ENCODE measurements around the gene SAA2. TPM values are rescaled to one million over a fixed set of nuclear protein-coding genes. Genes with fewer than 3 reads are reported as not detected.

SAA2 gene
- total and polyA plus RNA-seq, 2 experiments from 2014 or later = not detected

- no peak overlapping the region for H3K4me3 ChIP-seq
- H3K9ac ChIP-seq = no peak overlapping the region
- no peaks in the 10 kb centered on the region for H3F3A ChIP-seq (ENCODE audit: insufficient read depth)
- no peak overlapping the region for H3K27ac ChIP-seq
- no peak overlapping the region for H2AFZ ChIP-seq
- no peak for DNase-seq
- TF ChIP-seq EZH2 (IDR thresholded peaks at IDR 0.05; ENCODE audit: insufficient read depth, poor library complexity, severe bottlenecking) = no peak
- no peak for TF ChIP-seq EZH2phosphoT487 (IDR thresholded peaks at IDR 0.05; ENCODE audit: insufficient read depth, low read depth)
- H3K4me1 ChIP-seq (ENCODE audit: insufficient read depth) = no peaks in the 10 kb centered on the region
- H3K27me3 ChIP-seq (replicated peaks; ENCODE audit: insufficient read depth) = no peaks in the 10 kb centered on the region
- H3K4me2 ChIP-seq (ENCODE audit: unreplicated experiment) = no peak overlapping the region
- no peaks in the 10 kb centered on the region for H3K9me3 ChIP-seq (ENCODE audit: low read depth)
- H3K9me2 ChIP-seq (ENCODE audit: insufficient read depth) = no peaks in the 10 kb centered on the region
- H3K79me2 ChIP-seq (ENCODE audit: insufficient read depth) = no peaks in the 10 kb centered on the region
- 0% methylated on average over 2 of the region's 2 CpGs for WGBS, 2 experiments (ENCODE audit: low coverage in 1 of 2, low lambda C conversion rate in 2 of 2, missing lambda C conversion rate in 2 of 2)
- no peaks in the 10 kb centered on the region for H3K36me3 ChIP-seq (ENCODE audit: low read depth)
- in situ Hi-C loops (cut with MboI) = no loop called here
- no peaks in the 10 kb centered on the region for H4K20me1 ChIP-seq (ENCODE audit: insufficient read depth)
Observed at GRCh38 chr11:18225913-18226312, 22.6 kb downstream of the SAA2 start.

- Histone ChIP-seq H3K4me1 (ENCODE audit: insufficient read depth) (no peaks in the 10 kb centered on the region), H3K4me3 (no peak overlapping the region), H3K9me3 (ENCODE audit: low read depth) (no peaks in the 10 kb centered on the region), H3F3A (ENCODE audit: insufficient read depth) (no peaks in the 10 kb centered on the region), H3K4me2 (ENCODE audit: unreplicated experiment) (no peak overlapping the region), H2AFZ (no peak overlapping the region), H3K27ac (no peak overlapping the region), H4K20me1 (ENCODE audit: insufficient read depth) (no peaks in the 10 kb centered on the region), H3K9me2 (ENCODE audit: insufficient read depth) (no peaks in the 10 kb centered on the region), H3K36me3 (ENCODE audit: low read depth) (no peaks in the 10 kb centered on the region), H3K27me3 (replicated peaks; ENCODE audit: insufficient read depth) (peaks cover under 1% of the 10 kb centered on the region), H3K9ac (no peak overlapping the region), H3K79me2 (ENCODE audit: insufficient read depth) (no peaks in the 10 kb centered on the region)
- TF ChIP-seq EZH2 (IDR thresholded peaks at IDR 0.05; ENCODE audit: insufficient read depth, poor library complexity, severe bottlenecking) = no peak
- TF ChIP-seq EZH2phosphoT487 (IDR thresholded peaks at IDR 0.05; ENCODE audit: insufficient read depth, low read depth) = no peak
- WGBS, 2 experiments (ENCODE audit: low coverage in 1 of 2, low lambda C conversion rate in 2 of 2, missing lambda C conversion rate in 2 of 2) = 30 to 33% methylated on average over 3 of the region's 3 CpGs
- no peak for DNase-seq
- in situ Hi-C loops (cut with MboI) = no loop called here
Observed at GRCh38 chr11:18223591-18224387, 24.7 kb downstream of the SAA2 start.

- H2AFZ ChIP-seq = no peak overlapping the region
- H3K27ac ChIP-seq = no peak overlapping the region
- no peak overlapping the region for H3K9ac ChIP-seq
- no peak for DNase-seq
- no peaks in the 10 kb centered on the region for H4K20me1 ChIP-seq (ENCODE audit: insufficient read depth)
- WGBS, 2 experiments (ENCODE audit: low coverage in 1 of 2, low lambda C conversion rate in 2 of 2, missing lambda C conversion rate in 2 of 2) = 51 to 53% methylated on average over 3 of the region's 3 CpGs
- no peaks in the 10 kb centered on the region for H3F3A ChIP-seq (ENCODE audit: insufficient read depth)
- no peak overlapping the region for H3K4me2 ChIP-seq (ENCODE audit: unreplicated experiment)
- no peaks in the 10 kb centered on the region for H3K9me2 ChIP-seq (ENCODE audit: insufficient read depth)
- no peaks in the 10 kb centered on the region for H3K9me3 ChIP-seq (ENCODE audit: low read depth)
- no peaks in the 10 kb centered on the region for H3K79me2 ChIP-seq (ENCODE audit: insufficient read depth)
- no peak overlapping the region for H3K4me3 ChIP-seq
- H3K36me3 ChIP-seq (ENCODE audit: low read depth) = no peaks in the 10 kb centered on the region
- in situ Hi-C loops (cut with MboI) = no loop called here
- no peaks in the 10 kb centered on the region for H3K4me1 ChIP-seq (ENCODE audit: insufficient read depth)
- H3K27me3 ChIP-seq (replicated peaks; ENCODE audit: insufficient read depth) = peaks cover 10% of the 10 kb centered on the region
- no peak for TF ChIP-seq EZH2phosphoT487 (IDR thresholded peaks at IDR 0.05; ENCODE audit: insufficient read depth, low read depth)
Observed at GRCh38 chr11:18222814-18223421, 25.6 kb downstream of the SAA2 start.

- H3K4me2 ChIP-seq (ENCODE audit: unreplicated experiment) = no peak overlapping the region
- no peaks in the 10 kb centered on the region for H3K79me2 ChIP-seq (ENCODE audit: insufficient read depth)
- no peak for DNase-seq
- H3K9ac ChIP-seq = no peak overlapping the region
- H4K20me1 ChIP-seq (ENCODE audit: insufficient read depth) = no peaks in the 10 kb centered on the region
- no peak overlapping the region for H3K27ac ChIP-seq
- no peak overlapping the region for H2AFZ ChIP-seq
- TF ChIP-seq EZH2phosphoT487 (IDR thresholded peaks at IDR 0.05; ENCODE audit: insufficient read depth, low read depth) = no peak
- no peak for TF ChIP-seq EZH2 (IDR thresholded peaks at IDR 0.05; ENCODE audit: insufficient read depth, poor library complexity, severe bottlenecking)
- no peaks in the 10 kb centered on the region for H3K9me3 ChIP-seq (ENCODE audit: low read depth)
- in situ Hi-C loops (cut with MboI) = no loop called here
- 38 to 46% methylated on average over 5 of the region's 5 CpGs for WGBS, 2 experiments (ENCODE audit: low coverage in 1 of 2, low lambda C conversion rate in 2 of 2, missing lambda C conversion rate in 2 of 2)
- H3K36me3 ChIP-seq (ENCODE audit: low read depth) = no peaks in the 10 kb centered on the region
- no peak overlapping the region for H3K4me3 ChIP-seq
- no peaks in the 10 kb centered on the region for H3K4me1 ChIP-seq (ENCODE audit: insufficient read depth)
- H3K27me3 ChIP-seq (replicated peaks; ENCODE audit: insufficient read depth) = peaks cover 11% of the 10 kb centered on the region
- H3K9me2 ChIP-seq (ENCODE audit: insufficient read depth) = no peaks in the 10 kb centered on the region
- no peaks in the 10 kb centered on the region for H3F3A ChIP-seq (ENCODE audit: insufficient read depth)
Observed at GRCh38 chr11:18221274-18221876, 27.1 kb downstream of the SAA2 start.

Measured in GM23248 (cell line).